OCI-LY7 (cell line): ENCODE measurements around the gene DNAJC3. TPM values are rescaled to one million over a fixed set of nuclear protein-coding genes. Genes with fewer than 3 reads are reported as not detected.

Experiments
- BruUV-seq: library from RNA; stranded (reverse); fragments of 400-500 nt; replicated peaks from 2 replicates; lab custom pipeline; 2021; lab: Mats Ljungman, UMichigan
- CTCF ChIA-PET: fragments of 300-600 bp; sonication (Branson Sonifier 250); formaldehyde crosslinking; loops from one replicate; lab custom pipeline; 2022; ENCODE audit warnings: antibody characterized with exemption; ENCODE audit not compliant: unreplicated experiment; lab: Charles Lee
- POLR2A ChIA-PET: fragments of 300-600 bp; sonication (Branson Sonifier 250); formaldehyde crosslinking; loops from one replicate; lab custom pipeline; 2022; ENCODE audit warnings: antibody characterized with exemption; lab: Charles Lee
- DNase-seq: peaks from one replicate; pipeline ENCODE4 v3.0.0-alpha.2; 2015; ENCODE audit warnings: low spot score
- H2AFZ ChIP-seq: fragments of 200-600 bp; sonication (generic), shearing (Covaris generic); 2 replicates; pipeline ENCODE4 v1.6.1; 2014; ENCODE audit warnings: mild to moderate bottlenecking, antibody characterized with exemption, low read length, moderate library complexity
- H3K27ac ChIP-seq: fragments of 200-600 bp; sonication (generic); 2 replicates; pipeline ENCODE4 v1.5.1; 2014; ENCODE audit warnings: mixed run types, low read depth, mild to moderate bottlenecking, moderate library complexity, low read length, inconsistent platforms; ENCODE audit not compliant: poor library complexity, severe bottlenecking
- H3K36me3 ChIP-seq: fragments of 200-600 bp; sonication (generic); 2 replicates; pipeline ENCODE4 v1.6.1; 2014; ENCODE audit warnings: mild to moderate bottlenecking, antibody characterized with exemption, low read length, moderate library complexity, mixed read lengths; ENCODE audit not compliant: insufficient read depth
- H3K4me1 ChIP-seq: fragments of 200-600 bp; sonication (generic); 2 replicates; pipeline ENCODE4 v1.5.1; 2014; ENCODE audit warnings: mild to moderate bottlenecking, low read length; ENCODE audit not compliant: insufficient read depth, poor library complexity, severe bottlenecking
- H3K4me2 ChIP-seq: fragments of 200-600 bp; sonication (generic); 2 replicates; pipeline ENCODE4 v1.6.1; 2014; ENCODE audit warnings: mild to moderate bottlenecking, low read length
- H3K4me3 ChIP-seq: fragments of 200-600 bp; sonication (generic); 2 replicates; pipeline ENCODE4 v1.5.1; 2014; ENCODE audit warnings: mild to moderate bottlenecking, low read depth, low read length; ENCODE audit not compliant: poor library complexity, severe bottlenecking
- H3K79me2 ChIP-seq: fragments of 200-600 bp; sonication (generic); 2 replicates; pipeline ENCODE4 v1.6.1; 2016; ENCODE audit warnings: low read depth, mild to moderate bottlenecking, low read length, moderate library complexity, mixed read lengths; ENCODE audit not compliant: insufficient read depth
- H3K9me2 ChIP-seq: fragments of 200-600 bp; sonication (generic); 2 replicates; pipeline ENCODE4 v1.6.1; 2016; ENCODE audit warnings: mild to moderate bottlenecking, low read length, mixed read lengths; ENCODE audit not compliant: insufficient read depth
- H3K9me3 ChIP-seq: fragments of 200-600 bp; sonication (generic); 2 replicates; pipeline ENCODE4 v1.6.1; 2014; ENCODE audit warnings: mild to moderate bottlenecking, mixed run types, low read length, mixed read lengths
- H4K20me1 ChIP-seq: fragments of 200-600 bp; sonication (generic); 2 replicates; pipeline ENCODE4 v1.6.1; 2014; ENCODE audit warnings: mild to moderate bottlenecking, antibody characterized with exemption, low read length, moderate library complexity, mixed read lengths; ENCODE audit not compliant: insufficient read depth
- CTCF ChIP-seq: fragments of 200-600 bp; sonication (generic); conservative IDR thresholded peaks from 2 replicates; pipeline ENCODE4 v1.5.1; 2014; ENCODE audit warnings: mild to moderate bottlenecking, antibody characterized with exemption, low read length, moderate library complexity, mixed read lengths
- EZH2phosphoT487 ChIP-seq: fragments of 200-600 bp; sonication (generic); IDR thresholded peaks from 2 replicates; pipeline ENCODE4 v1.6.1; 2018; ENCODE audit warnings: low read depth, borderline replicate concordance, mild to moderate bottlenecking, mixed run types, antibody characterized with exemption, low read length, moderate library complexity, mixed read lengths
- intact Hi-C: fragments of 100-400 bp; cut with micrococcal nuclease; formaldehyde crosslinking; loops from one replicate; pipeline ENCODE4 v1.10.0; 2022; ENCODE audit not compliant: unreplicated experiment
- total RNA-seq, 2 experiments: library from RNA; depleted of rRNA in 1 of 2; stranded (reverse); fragments of >200 nt in 1 of 2; shearing (Covaris generic) in 1 of 2; gene quantifications; 2 replicates each; pipeline ENCODE4 v1.2.3, GENCODE V29; 2014 to 2022

Gene DNAJC3
- total RNA-seq, 2 experiments from 2014 or later = 5.4 to 11.1 TPM

- no peak for DNase-seq
- Histone ChIP-seq H3K4me3 (no peak overlapping the region), H3K27ac (no peak overlapping the region), H3K9me2 (no peaks in the 10 kb centered on the region), H4K20me1 (no peaks in the 10 kb centered on the region), H3K9me3 (no peaks in the 10 kb centered on the region), H3K4me1 (no peaks in the 10 kb centered on the region), H3K36me3 (peaks cover 7% of the 10 kb centered on the region), H3K79me2 (no peaks in the 10 kb centered on the region), H2AFZ (no peak overlapping the region), H3K4me2 (no peak overlapping the region)
- intact Hi-C loops = no loop called here
- CTCF ChIA-PET = no interaction called here
- no TSS peak for BruUV-seq
- POLR2A ChIA-PET = no interaction called here
- TF ChIP-seq EZH2phosphoT487 (no peak), CTCF (no peak)
Observed at GRCh38 chr13:95706356-95706755, 29.4 kb downstream of the DNAJC3 start.

GRCh38 chr13:95707035-95707434, 30.1 kb downstream of the DNAJC3 start:
- H3K4me1 ChIP-seq = no peaks in the 10 kb centered on the region
- H3K36me3 ChIP-seq = peaks cover 14% of the 10 kb centered on the region
- no TSS peak for BruUV-seq
- no peaks in the 10 kb centered on the region for H4K20me1 ChIP-seq
- no peaks in the 10 kb centered on the region for H3K79me2 ChIP-seq
- H3K4me2 ChIP-seq = no peak overlapping the region
- H3K27ac ChIP-seq = no peak overlapping the region
- no peaks in the 10 kb centered on the region for H3K9me3 ChIP-seq
- ChIA-PET CTCF (no interaction called here), POLR2A (no interaction called here)
- TF ChIP-seq EZH2phosphoT487 (no peak), CTCF (no peak)
- no peak overlapping the region for H3K4me3 ChIP-seq
- H3K9me2 ChIP-seq = no peaks in the 10 kb centered on the region
- no peak for DNase-seq
- intact Hi-C loops = no loop called here
- no peak overlapping the region for H2AFZ ChIP-seq

GRCh38 chr13:95707442-95708390, 30.8 kb downstream of the DNAJC3 start:
- Histone ChIP-seq H3K79me2 (no peaks in the 10 kb centered on the region), H3K4me2 (no peak overlapping the region), H3K4me1 (no peaks in the 10 kb centered on the region), H4K20me1 (no peaks in the 10 kb centered on the region), H2AFZ (no peak overlapping the region), H3K27ac (no peak overlapping the region), H3K9me3 (no peaks in the 10 kb centered on the region), H3K36me3 (peaks cover 17% of the 10 kb centered on the region), H3K4me3 (no peak overlapping the region), H3K9me2 (no peaks in the 10 kb centered on the region)
- DNase-seq = no peak
- CTCF ChIA-PET = no interaction called here
- TF ChIP-seq CTCF (no peak), EZH2phosphoT487 (no peak)
- intact Hi-C loops = no loop called here
- BruUV-seq = no TSS peak
- POLR2A ChIA-PET = no interaction called here
